OCI-LY7 (cell line): Measurements from ENCODE around the gene CKS2. TPM values are rescaled to one million over a fixed set of nuclear protein-coding genes. Genes with fewer than 3 reads are reported as not detected.
A peak's percentile ranks its signal among the peaks of the same experiment; 100 is the strongest.

Experiments
- BruUV-seq: library from RNA; stranded (reverse); fragments of 400-500 nt; replicated peaks from 2 replicates; lab custom pipeline; 2021; lab: Mats Ljungman, UMichigan
- CTCF ChIA-PET: fragments of 300-600 bp; sonication (Branson Sonifier 250); formaldehyde crosslinking; loops from one replicate; lab custom pipeline; 2022; ENCODE audit warnings: antibody characterized with exemption; ENCODE audit not compliant: unreplicated experiment; lab: Charles Lee
- POLR2A ChIA-PET: fragments of 300-600 bp; sonication (Branson Sonifier 250); formaldehyde crosslinking; loops from one replicate; lab custom pipeline; 2022; ENCODE audit warnings: antibody characterized with exemption; lab: Charles Lee
- DNase-seq: peaks from one replicate; pipeline ENCODE4 v3.0.0-alpha.2; 2015; ENCODE audit warnings: low spot score
- H2AFZ ChIP-seq: fragments of 200-600 bp; sonication (generic), shearing (Covaris generic); 2 replicates; pipeline ENCODE4 v1.6.1; 2014; ENCODE audit warnings: mild to moderate bottlenecking, antibody characterized with exemption, low read length, moderate library complexity
- H3K27ac ChIP-seq: fragments of 200-600 bp; sonication (generic); 2 replicates; pipeline ENCODE4 v1.5.1; 2014; ENCODE audit warnings: mixed run types, low read depth, mild to moderate bottlenecking, moderate library complexity, low read length, inconsistent platforms; ENCODE audit not compliant: poor library complexity, severe bottlenecking
- H3K36me3 ChIP-seq: fragments of 200-600 bp; sonication (generic); 2 replicates; pipeline ENCODE4 v1.6.1; 2014; ENCODE audit warnings: mild to moderate bottlenecking, antibody characterized with exemption, low read length, moderate library complexity, mixed read lengths; ENCODE audit not compliant: insufficient read depth
- H3K4me1 ChIP-seq: fragments of 200-600 bp; sonication (generic); 2 replicates; pipeline ENCODE4 v1.5.1; 2014; ENCODE audit warnings: mild to moderate bottlenecking, low read length; ENCODE audit not compliant: insufficient read depth, poor library complexity, severe bottlenecking
- H3K4me2 ChIP-seq: fragments of 200-600 bp; sonication (generic); 2 replicates; pipeline ENCODE4 v1.6.1; 2014; ENCODE audit warnings: mild to moderate bottlenecking, low read length
- H3K4me3 ChIP-seq: fragments of 200-600 bp; sonication (generic); 2 replicates; pipeline ENCODE4 v1.5.1; 2014; ENCODE audit warnings: mild to moderate bottlenecking, low read depth, low read length; ENCODE audit not compliant: poor library complexity, severe bottlenecking
- H3K79me2 ChIP-seq: fragments of 200-600 bp; sonication (generic); 2 replicates; pipeline ENCODE4 v1.6.1; 2016; ENCODE audit warnings: low read depth, mild to moderate bottlenecking, low read length, moderate library complexity, mixed read lengths; ENCODE audit not compliant: insufficient read depth
- H3K9me2 ChIP-seq: fragments of 200-600 bp; sonication (generic); 2 replicates; pipeline ENCODE4 v1.6.1; 2016; ENCODE audit warnings: mild to moderate bottlenecking, low read length, mixed read lengths; ENCODE audit not compliant: insufficient read depth
- H3K9me3 ChIP-seq: fragments of 200-600 bp; sonication (generic); 2 replicates; pipeline ENCODE4 v1.6.1; 2014; ENCODE audit warnings: mild to moderate bottlenecking, mixed run types, low read length, mixed read lengths
- H4K20me1 ChIP-seq: fragments of 200-600 bp; sonication (generic); 2 replicates; pipeline ENCODE4 v1.6.1; 2014; ENCODE audit warnings: mild to moderate bottlenecking, antibody characterized with exemption, low read length, moderate library complexity, mixed read lengths; ENCODE audit not compliant: insufficient read depth
- EZH2phosphoT487 ChIP-seq: fragments of 200-600 bp; sonication (generic); IDR thresholded peaks from 2 replicates; pipeline ENCODE4 v1.6.1; 2018; ENCODE audit warnings: low read depth, borderline replicate concordance, mild to moderate bottlenecking, mixed run types, antibody characterized with exemption, low read length, moderate library complexity, mixed read lengths
- intact Hi-C: fragments of 100-400 bp; cut with micrococcal nuclease; formaldehyde crosslinking; loops from one replicate; pipeline ENCODE4 v1.10.0; 2022; ENCODE audit not compliant: unreplicated experiment
- total RNA-seq, 2 experiments: library from RNA; depleted of rRNA in 1 of 2; stranded (reverse); fragments of >200 nt in 1 of 2; shearing (Covaris generic) in 1 of 2; gene quantifications; 2 replicates each; pipeline ENCODE4 v1.2.3, GENCODE V29; 2014 to 2022
- TF ChIP-seq, protein P1 (sequence below): fragments of 200-600 bp; sonication (generic); conservative IDR thresholded peaks from 2 replicates; pipeline ENCODE4 v1.5.1; 2014; ENCODE audit warnings: mild to moderate bottlenecking, antibody characterized with exemption, low read length, moderate library complexity, mixed read lengths

The CKS2 gene
- total RNA-seq, 2 experiments from 2014 or later, result 285 to 299 TPM

DNA sequence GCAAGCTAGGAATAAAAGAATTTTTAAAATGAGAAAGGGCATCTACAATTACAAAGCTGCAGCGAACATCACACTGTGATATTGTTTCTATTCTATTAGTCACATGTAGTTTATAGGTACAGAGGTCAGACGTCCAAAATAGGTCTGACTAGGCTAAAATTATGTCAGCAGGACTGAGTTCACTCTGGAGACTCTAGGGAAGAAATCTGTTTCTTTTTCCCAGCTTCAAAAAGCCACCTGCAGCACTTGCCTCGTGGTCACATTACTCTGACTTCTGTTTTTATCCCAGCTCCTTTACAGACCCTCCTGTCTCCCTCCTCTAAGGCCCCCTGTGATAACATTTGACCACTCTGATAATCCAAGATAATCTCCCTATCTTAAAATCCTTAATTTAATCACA lies 5.1 kb upstream of the CKS2 start:
- intact Hi-C loops, result loop anchor here (5.0 kb wide), 1 partner anchor 436 kb away; no protein-coding TSS in a partner anchor
- Histone ChIP-seq H3K4me3 (no peak overlapping the region), H3K4me2 (peak overlapping the region; percentile 36), H2AFZ (peak overlapping the region; percentile 72), H4K20me1 (no peaks in the 10 kb centered on the region), H3K27ac (peak overlapping the region; percentile 13), H3K4me1 (peaks cover 43% of the 10 kb centered on the region), H3K79me2 (peaks cover 13% of the 10 kb centered on the region; the same call in 1 of the 2 replicates), H3K9me3 (no peaks in the 10 kb centered on the region; the same call in 1 of the 2 replicates), H3K36me3 (peaks cover 10% of the 10 kb centered on the region; the same call in 1 of the 2 replicates), H3K9me2 (no peaks in the 10 kb centered on the region)
- no peak for DNase-seq
- no peak for TF ChIP-seq EZH2phosphoT487
- TF ChIP-seq, protein P1, sequence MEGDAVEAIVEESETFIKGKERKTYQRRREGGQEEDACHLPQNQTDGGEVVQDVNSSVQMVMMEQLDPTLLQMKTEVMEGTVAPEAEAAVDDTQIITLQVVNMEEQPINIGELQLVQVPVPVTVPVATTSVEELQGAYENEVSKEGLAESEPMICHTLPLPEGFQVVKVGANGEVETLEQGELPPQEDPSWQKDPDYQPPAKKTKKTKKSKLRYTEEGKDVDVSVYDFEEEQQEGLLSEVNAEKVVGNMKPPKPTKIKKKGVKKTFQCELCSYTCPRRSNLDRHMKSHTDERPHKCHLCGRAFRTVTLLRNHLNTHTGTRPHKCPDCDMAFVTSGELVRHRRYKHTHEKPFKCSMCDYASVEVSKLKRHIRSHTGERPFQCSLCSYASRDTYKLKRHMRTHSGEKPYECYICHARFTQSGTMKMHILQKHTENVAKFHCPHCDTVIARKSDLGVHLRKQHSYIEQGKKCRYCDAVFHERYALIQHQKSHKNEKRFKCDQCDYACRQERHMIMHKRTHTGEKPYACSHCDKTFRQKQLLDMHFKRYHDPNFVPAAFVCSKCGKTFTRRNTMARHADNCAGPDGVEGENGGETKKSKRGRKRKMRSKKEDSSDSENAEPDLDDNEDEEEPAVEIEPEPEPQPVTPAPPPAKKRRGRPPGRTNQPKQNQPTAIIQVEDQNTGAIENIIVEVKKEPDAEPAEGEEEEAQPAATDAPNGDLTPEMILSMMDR, result no peak
- ChIA-PET CTCF (no interaction called here), POLR2A (interaction anchor here (0.6 to 1.6 kb wide), 7 partner anchors 8 to 120 kb away, joined by 3 to 5 read pairs (median 4); no protein-coding TSS in a partner anchor)
- no TSS peak for BruUV-seq

DNA sequence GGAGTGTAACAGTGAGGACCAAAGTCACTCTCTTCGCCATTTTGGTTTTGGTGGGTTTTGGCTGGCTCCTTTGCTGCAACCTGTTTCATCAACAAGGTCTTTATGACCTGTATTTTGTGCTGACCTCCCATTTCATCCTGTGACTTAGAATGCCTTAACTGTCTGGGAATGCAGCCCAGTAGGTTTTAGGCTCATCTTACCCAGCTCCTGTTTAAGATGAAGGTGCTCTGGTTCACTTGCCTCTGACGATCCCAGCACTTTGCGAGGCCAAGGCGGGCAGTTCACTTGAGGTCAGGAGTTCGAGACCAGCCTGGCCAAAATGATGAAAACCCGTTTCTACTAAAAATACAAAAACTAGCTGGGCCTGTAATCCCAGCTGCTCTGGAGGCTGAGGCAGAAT lies 1.8 kb upstream of the CKS2 start:
- Histone ChIP-seq H4K20me1 (peaks cover 26% of the 10 kb centered on the region), H2AFZ (no peak overlapping the region; the same call in 1 of the 2 replicates), H3K79me2 (peaks cover 45% of the 10 kb centered on the region), H3K9me2 (no peaks in the 10 kb centered on the region), H3K4me3 (peak overlapping the region; percentile 86), H3K4me2 (peak overlapping the region; percentile 94), H3K27ac (peak overlapping the region; percentile 92), H3K9me3 (no peaks in the 10 kb centered on the region; the same call in 1 of the 2 replicates), H3K4me1 (peaks cover 44% of the 10 kb centered on the region), H3K36me3 (peaks cover 39% of the 10 kb centered on the region)
- TF ChIP-seq, protein P1, result no peak
- TF ChIP-seq EZH2phosphoT487, result no peak
- no peak for DNase-seq
- intact Hi-C loops, result loop anchor here (5.0 kb wide), 1 partner anchor 433 kb away; no protein-coding TSS in a partner anchor
- no TSS peak for BruUV-seq
- ChIA-PET POLR2A (interaction anchor here (0.7 to 0.9 kb wide), 2 partner anchors 40 to 577 kb away, joined by 4 to 5 read pairs; no protein-coding TSS in a partner anchor), CTCF (no interaction called here)
